GM12874 (cell line): ENCODE results near the gene ANKRD50.

Experiments used
- CTCF ChIP-seq: IDR thresholded peaks from 2 replicates; pipeline ENCODE4 v1.5.1; 2011; ENCODE audit warnings: low read depth, mild to moderate bottlenecking, control low read depth, low read length, moderate library complexity; ENCODE audit not compliant: insufficient read depth

ANKRD50 gene

GRCh38 chr4:124705393-124705792, 7.1 kb downstream of the ANKRD50 start:
- no peak for TF ChIP-seq CTCF

GRCh38 chr4:124703154-124703553, 9.4 kb downstream of the ANKRD50 start:
- no peak for TF ChIP-seq CTCF

GRCh38 chr4:124697441-124697840, 15.1 kb downstream of the ANKRD50 start:
- TF ChIP-seq CTCF, result no peak

- TF ChIP-seq CTCF, result no peak
Observed at GRCh38 chr4:124696182-124696581, 16.4 kb downstream of the ANKRD50 start.

- TF ChIP-seq CTCF, result no peak
Observed at GRCh38 chr4:124694946-124695598, 17.5 kb downstream of the ANKRD50 start.

- no peak for TF ChIP-seq CTCF
Observed at GRCh38 chr4:124694306-124694705, 18.2 kb downstream of the ANKRD50 start.

- no peak for TF ChIP-seq CTCF
Observed at GRCh38 chr4:124691801-124692200, 20.7 kb downstream of the ANKRD50 start.
